Upper lobe of left lung (tissue), 6 donors: ENCODE data around the gene PXN. TPM values are rescaled to one million over a fixed set of nuclear protein-coding genes. Genes with fewer than 3 reads are reported as not detected.

Experiments used
- ATAC-seq, 2 donors: fragments of 200-7000 bp; cut with Tn5 transposase; one replicate each; pipeline ENCODE4 v1.9.1; 2022; ENCODE audit warnings: mild to moderate bottlenecking in 2 of 2, moderate library complexity in 2 of 2; ENCODE audit not compliant: low FRiP score in 2 of 2
- DNase-seq, 2 donors: peaks; one replicate each; pipeline ENCODE4 v3.0.0-alpha.2; 2019 to 2020
- H3K27ac ChIP-seq, 4 donors: fragments of 200-600 bp; sonication (generic); one replicate each; pipeline ENCODE4 v1.5.1; 2016 to 2019
- H3K27me3 ChIP-seq, 4 donors: fragments of 200-600 bp; sonication (generic); one replicate each; pipeline ENCODE4 v1.5.1; 2017 to 2019
- H3K36me3 ChIP-seq, 4 donors: fragments of 200-600 bp; sonication (generic); one replicate each; pipeline ENCODE4 v1.5.1; 2016 to 2019
- H3K4me1 ChIP-seq, 4 donors: fragments of 200-600 bp; sonication (generic); one replicate each; pipeline ENCODE4 v1.5.1; 2018 to 2019
- H3K4me3 ChIP-seq, 4 donors: fragments of 200-600 bp; sonication (generic); one replicate each; pipeline ENCODE4 v1.5.1; 2017 to 2019; ENCODE audit warnings: mild to moderate bottlenecking in 2 of 4, moderate library complexity in 1 of 4
- H3K9me3 ChIP-seq, 4 donors: fragments of 200-600 bp; sonication (generic); one replicate each; pipeline ENCODE4 v1.5.1; 2018 to 2019
- CTCF ChIP-seq, 6 experiments: fragments of 450-650 bp in 4 of 6; fragments of 200-600 bp in 2 of 6; sonication (generic) in 2 of 6; IDR thresholded peaks; one replicate each; pipeline ENCODE4 v1.5.1; 2016 to 2019; ENCODE audit warnings: antibody characterized with exemption in 6 of 6
- EP300 ChIP-seq, 4 donors: sonication (generic); formaldehyde crosslinking; IDR thresholded peaks; one replicate each; pipeline ENCODE4 v1.5.1; 2017; ENCODE audit warnings: antibody characterized with exemption in 4 of 4, control low read depth in 2 of 4
- POLR2A ChIP-seq, 4 donors: fragments of 450-650 bp; IDR thresholded peaks; one replicate each; pipeline ENCODE4 v1.5.1; 2016 to 2017; ENCODE audit warnings: antibody characterized with exemption in 4 of 4, mild to moderate bottlenecking in 2 of 4
- POLR2AphosphoS5 ChIP-seq, 2 donors: sonication (generic); formaldehyde crosslinking; IDR thresholded peaks; one replicate each; pipeline ENCODE4 v1.5.1; 2017; ENCODE audit warnings: antibody characterized with exemption in 2 of 2
- whole genome bisulfite sequencing, 2 donors: methylation state at CpG; one replicate each; pipeline ENCODE4 v1.1.5; 2017 to 2018; 5-methylcytosine and 5-hydroxymethylcytosine counted together
- total RNA-seq, 6 donors: library from RNA; depleted of rRNA in 4 of 6; stranded (reverse); fragments of >200 nt in 4 of 6; gene quantifications; one replicate each; pipeline versions ENCODE4 v1.1.0 to v1.2.1, GENCODE V29; 2016 to 2021
- donor health status: DM: no; HTN: no; CAD: no; lungs with moderate emphysema.
- donor health status: DM: no; HTN: yes; CAD: no; lungs with severe emphysema.

Gene PXN
- total RNA-seq, 6 donors from 2014 or later: 67.8 to 210 (median 116) TPM

GRCh38 chr12:120231316-120232011 lies 34.1 kb downstream of the PXN start:
- peaks cover 95 to 99% (median 96%) of the 10 kb centered on the region in 4 donors for H3K4me1 ChIP-seq
- no peaks in the 10 kb centered on the region for H3K27me3 ChIP-seq
- no peak for TF ChIP-seq POLR2A (IDR thresholded peaks at IDR 0.05)
- peak in 2 of 4 donors; percentile 44 for TF ChIP-seq EP300 (IDR thresholded peaks at IDR 0.05)
- TF ChIP-seq POLR2AphosphoS5 (IDR thresholded peaks at IDR 0.05): peak; percentile 73 to 98
- peak in 4 of 6 experiments; percentile 11 to 68 (median 34) for TF ChIP-seq CTCF (IDR thresholded peaks at IDR 0.05)
- ATAC-seq (peak; percentile 3 to 24), DNase-seq (peak in 1 of 2 donors; percentile 85)
- H3K9me3 ChIP-seq: no peaks in the 10 kb centered on the region
- WGBS, 2 donors: 33 to 36% methylated on average over 2 to 3 of the region's 3 CpGs
- peak overlapping the region; percentile 91 to 93 (median 92) for H3K27ac ChIP-seq
- H3K4me3 ChIP-seq: no peak overlapping the region
- peaks cover 0 to 6% (median 0%) of the 10 kb centered on the region in 4 donors for H3K36me3 ChIP-seq

GRCh38 chr12:120230974-120231315 lies 34.6 kb downstream of the PXN start:
- no peaks in the 10 kb centered on the region for H3K9me3 ChIP-seq
- H3K36me3 ChIP-seq: peaks cover 0 to 11% (median 0%) of the 10 kb centered on the region in 4 donors
- DNase-seq: no peak
- WGBS, 2 donors: 50 to 53% methylated on average over 6 of the region's 6 CpGs
- TF ChIP-seq POLR2AphosphoS5 (IDR thresholded peaks at IDR 0.05) (no peak), CTCF (IDR thresholded peaks at IDR 0.05) (no peak), EP300 (IDR thresholded peaks at IDR 0.05) (no peak), POLR2A (IDR thresholded peaks at IDR 0.05) (no peak)
- peak overlapping the region in 1 of 4 donors; percentile 18 for H3K4me3 ChIP-seq
- no peaks in the 10 kb centered on the region for H3K27me3 ChIP-seq
- H3K27ac ChIP-seq: peak overlapping the region; percentile 91 to 93 (median 92)
- peaks cover 95 to 99% (median 96%) of the 10 kb centered on the region in 4 donors for H3K4me1 ChIP-seq
- no peak for ATAC-seq

GRCh38 chr12:120230326-120230973 lies 35.1 kb downstream of the PXN start:
- H3K4me3 ChIP-seq: peak overlapping the region in 1 of 4 donors; percentile 18

More at GRCh38 chr12:120230326-120230973, 35.1 kb downstream of the PXN start:
- TF ChIP-seq POLR2A (IDR thresholded peaks at IDR 0.05) (no peak), CTCF (IDR thresholded peaks at IDR 0.05) (no peak), POLR2AphosphoS5 (IDR thresholded peaks at IDR 0.05) (peak; percentile 12 to 34), EP300 (IDR thresholded peaks at IDR 0.05) (no peak)
- WGBS, 2 donors: 31 to 39% methylated on average over 5 to 9 of the region's 9 CpGs
- DNase-seq: peak in 1 of 2 donors; percentile 72
- Histone ChIP-seq H3K27ac (peak overlapping the region; percentile 91 to 93 (median 92)), H3K36me3 (peaks cover 0 to 11% (median 0%) of the 10 kb centered on the region in 4 donors), H3K4me1 (peaks cover 95 to 99% (median 96%) of the 10 kb centered on the region in 4 donors), H3K27me3 (no peaks in the 10 kb centered on the region), H3K9me3 (no peaks in the 10 kb centered on the region)
- ATAC-seq: peak; percentile 46 to 65
